ENCODE results near the gene TACR1. TPM values are rescaled to one million over a fixed set of nuclear protein-coding genes. Genes with fewer than 3 reads are reported as not detected.
A peak's percentile ranks its signal among the peaks of the same experiment; 100 is the strongest.
"Not testable (repeated sequence)": the region's sequence is repeated elsewhere in the genome, so short reads cannot be mapped to it uniquely, and the experiment has no call there.

The TACR1 gene
- polyA plus RNA-seq, 1 donor = 2.9 TPM

DNA sequence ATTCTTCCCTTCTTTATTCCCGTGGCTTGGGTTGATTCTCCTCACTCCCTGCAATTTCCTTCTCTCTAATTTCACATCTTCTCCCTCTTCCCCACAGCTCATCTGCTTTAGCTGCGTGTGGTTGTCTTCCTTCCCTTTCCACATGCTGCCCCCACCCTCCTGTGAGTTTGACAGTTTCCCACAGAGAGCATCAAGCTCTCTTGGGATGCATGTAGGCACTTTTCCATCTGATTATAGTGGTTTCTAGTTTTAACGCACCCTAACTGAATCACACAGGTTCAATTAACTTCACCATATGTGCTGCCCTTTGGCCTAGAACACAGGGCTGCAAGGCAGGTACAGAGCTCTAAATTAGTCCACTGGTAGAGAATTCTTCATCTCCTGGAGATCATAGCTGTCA, 110.5 kb downstream of the TACR1 start:
- DNase-seq = no peak

- DNase-seq = no peak
These were observed 111.6 kb downstream of the TACR1 start for GRCh38 chr2:75087736-75088135.

DNA sequence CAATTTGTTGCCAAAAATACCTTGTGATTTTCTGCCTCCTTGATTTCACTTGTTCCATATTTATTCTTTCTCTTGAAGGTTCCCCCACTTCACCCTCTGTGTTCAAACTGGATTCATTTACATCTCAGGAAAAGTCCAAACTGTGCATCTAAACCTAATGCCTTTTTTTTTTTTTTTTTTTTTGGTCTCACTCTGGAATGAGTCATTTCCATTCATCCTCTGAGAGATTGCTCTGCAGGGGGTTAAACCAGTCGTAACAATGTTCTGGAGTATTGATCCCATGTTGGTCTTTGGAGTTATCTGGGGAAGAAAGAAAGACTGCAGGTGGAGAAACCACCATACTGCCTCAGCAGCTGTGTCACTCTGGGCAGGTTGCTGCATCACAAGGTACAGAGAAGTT, 119.7 kb downstream of the TACR1 start:
- DNase-seq = no peak

DNA sequence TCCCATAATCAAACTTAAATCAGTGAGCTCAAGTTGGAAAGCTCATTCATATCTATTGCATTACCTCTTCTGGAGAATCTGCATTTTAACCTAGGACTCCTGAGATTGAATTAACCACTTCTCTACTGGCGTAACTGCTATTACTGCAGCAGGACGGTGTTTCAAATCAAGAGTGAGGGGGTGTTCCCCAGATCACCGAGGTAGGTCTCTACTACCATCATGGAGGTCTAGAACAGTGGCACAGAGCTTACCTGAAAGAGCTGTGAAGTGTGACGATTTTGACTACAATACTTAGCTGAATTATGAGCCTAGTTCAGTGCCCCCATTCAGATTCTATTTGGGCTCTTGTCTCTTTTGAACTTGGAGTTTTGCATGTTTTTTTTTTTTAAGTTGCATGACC, 121.4 kb downstream of the TACR1 start:
- DNase-seq = no peak

DNA sequence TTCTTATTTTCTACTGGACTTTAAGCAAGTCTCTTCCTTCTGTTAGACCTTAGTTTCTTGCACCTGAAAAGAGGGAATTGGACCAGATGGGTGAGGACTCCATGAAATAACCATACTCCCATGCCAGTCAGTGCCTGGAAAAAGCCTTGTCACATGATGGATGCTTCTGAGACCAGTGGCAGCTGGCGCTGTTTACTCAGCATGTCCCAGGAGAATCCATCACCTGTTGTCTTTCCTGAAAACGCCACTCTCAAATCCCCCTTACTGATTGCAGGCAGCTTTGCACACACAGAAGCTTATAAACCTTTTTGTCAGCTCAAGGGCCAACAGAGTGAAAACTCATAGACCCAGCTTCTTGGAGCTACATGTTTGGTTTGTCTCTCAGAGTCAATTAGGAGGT, 123.2 kb downstream of the TACR1 start:
- no peak for DNase-seq

DNA sequence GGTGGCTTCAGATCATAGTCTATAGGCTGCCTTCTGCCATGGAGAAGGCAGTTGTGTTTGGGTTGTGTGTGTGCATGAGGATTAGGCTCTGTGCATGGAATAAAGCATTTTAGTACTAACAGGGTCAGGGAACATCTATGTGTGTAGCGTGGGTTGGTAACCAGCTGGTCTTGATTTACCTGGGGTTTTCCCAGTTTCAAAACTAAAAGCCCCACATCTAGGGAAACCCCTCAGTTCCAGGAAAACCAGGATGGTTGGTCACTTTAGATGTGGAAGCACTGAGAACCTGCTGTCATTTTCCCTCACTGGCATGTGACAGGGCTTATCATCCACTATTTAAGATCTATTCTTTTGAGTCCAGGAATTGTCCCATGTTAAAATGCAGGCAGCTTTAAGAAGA, 124.6 kb downstream of the TACR1 start:
- DNase-seq = no peak

GRCh38 chr2:75074228-75074627, 125.1 kb downstream of the TACR1 start:
- no peak for DNase-seq

- DNase-seq = no peak
These were observed 127.6 kb downstream of the TACR1 start for GRCh38 chr2:75071766-75072165.

GRCh38 chr2:75068546-75068945, 130.8 kb downstream of the TACR1 start:
- no peak for DNase-seq

- no peak for DNase-seq
These were observed 131.8 kb downstream of the TACR1 start for GRCh38 chr2:75067506-75067905.

DNA sequence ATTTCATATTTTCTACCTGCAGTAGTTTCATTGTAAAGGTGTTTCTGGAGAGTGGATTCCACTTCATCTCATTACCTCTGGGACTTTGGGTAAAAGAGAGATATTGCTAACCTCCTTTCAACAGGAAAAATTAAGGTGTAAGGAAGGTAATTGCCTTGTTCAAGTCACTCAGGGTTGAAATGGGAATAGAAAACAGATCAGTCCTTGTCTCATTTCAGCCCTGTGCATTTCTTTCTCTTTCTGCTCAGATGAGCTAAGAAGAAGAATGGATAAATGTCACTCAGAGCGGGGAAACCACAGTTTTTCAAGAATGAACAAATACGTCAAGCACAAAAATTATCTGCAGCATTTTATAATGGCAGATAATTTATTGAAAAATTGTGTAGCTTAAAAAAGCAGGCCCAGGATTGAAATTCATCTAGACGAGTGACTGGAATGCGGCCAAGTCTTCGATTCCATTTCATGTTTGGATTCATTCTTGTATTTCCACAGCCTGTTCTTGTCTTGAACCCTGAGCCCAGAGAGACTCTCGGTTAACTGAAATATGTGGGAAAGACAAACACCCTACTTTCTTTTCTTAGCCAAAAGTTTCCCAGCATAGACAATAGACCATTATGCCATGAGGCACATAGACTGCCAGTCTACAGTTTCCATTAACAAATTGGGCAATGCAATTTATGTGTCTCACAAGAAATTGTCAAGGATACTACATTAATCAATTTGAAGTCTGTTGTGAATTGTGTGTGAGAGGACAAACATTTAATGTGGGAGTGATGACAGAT, 133.0 kb downstream of the TACR1 start:
- no peak for DNase-seq

GRCh38 chr2:75065402-75066008, 133.8 kb downstream of the TACR1 start:
- DNase-seq = no peak

- DNase-seq = peak; percentile 47
These were observed 134.5 kb downstream of the TACR1 start for GRCh38 chr2:75064691-75065396.

- no peak for DNase-seq
These were observed 135.4 kb downstream of the TACR1 start for GRCh38 chr2:75063906-75064305.

DNA sequence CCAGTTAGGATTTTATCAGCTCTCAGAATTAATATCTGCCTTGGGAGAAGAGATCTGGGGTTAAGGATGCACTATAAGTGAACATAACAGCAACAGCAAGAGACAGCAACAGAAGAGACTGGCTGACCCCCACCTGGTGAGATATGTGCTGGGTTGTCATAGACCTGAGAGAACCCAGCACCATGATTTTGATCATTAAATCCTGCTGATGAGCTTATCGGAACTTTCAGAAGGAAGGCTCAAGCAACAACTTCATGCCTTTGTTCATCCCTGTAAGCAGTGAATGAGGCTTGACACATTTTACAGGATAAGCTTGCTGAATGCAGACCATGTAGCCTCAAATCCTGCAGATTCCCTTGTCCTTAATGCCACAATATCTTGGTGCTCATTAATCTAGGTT, 140.9 kb downstream of the TACR1 start:
- no peak for DNase-seq

GRCh38 chr2:75057150-75057549, 142.2 kb downstream of the TACR1 start:
- DNase-seq = not testable (repeated sequence)

- no peak for DNase-seq
These were observed 143.3 kb downstream of the TACR1 start for GRCh38 chr2:75055820-75056675.

DNA sequence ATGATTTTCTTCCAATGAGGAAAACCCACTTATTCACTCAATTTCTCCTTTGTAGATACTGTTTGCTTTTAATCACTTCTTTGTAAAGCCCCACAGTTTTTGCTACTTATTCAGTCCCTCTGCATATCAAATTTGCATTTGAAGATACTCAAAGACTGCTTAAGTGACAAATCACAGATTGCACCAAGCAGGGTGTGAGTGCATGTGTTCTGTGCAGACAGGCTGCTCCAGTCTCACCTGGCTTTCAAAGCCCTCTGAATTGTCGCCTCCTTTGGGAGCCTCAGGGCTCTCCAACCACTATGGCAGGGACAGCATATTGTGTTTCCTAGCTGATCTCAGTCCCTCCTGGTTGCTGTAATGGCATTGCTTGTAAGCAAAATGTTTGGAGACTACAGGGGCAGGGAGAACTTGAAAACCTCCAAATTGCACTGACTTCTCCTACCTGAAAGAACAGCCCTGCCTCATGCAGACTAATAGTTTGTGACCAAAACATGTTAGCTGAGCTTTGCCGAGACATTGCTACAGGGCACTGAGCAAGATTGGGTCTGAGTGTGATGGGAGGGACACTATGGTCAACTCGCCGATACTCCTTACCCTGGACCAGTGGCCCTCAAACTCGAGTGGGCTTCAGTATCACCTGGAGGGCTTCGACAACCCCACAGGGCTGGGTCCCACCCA, 144.0 kb downstream of the TACR1 start:
- DNase-seq = no peak

DNA sequence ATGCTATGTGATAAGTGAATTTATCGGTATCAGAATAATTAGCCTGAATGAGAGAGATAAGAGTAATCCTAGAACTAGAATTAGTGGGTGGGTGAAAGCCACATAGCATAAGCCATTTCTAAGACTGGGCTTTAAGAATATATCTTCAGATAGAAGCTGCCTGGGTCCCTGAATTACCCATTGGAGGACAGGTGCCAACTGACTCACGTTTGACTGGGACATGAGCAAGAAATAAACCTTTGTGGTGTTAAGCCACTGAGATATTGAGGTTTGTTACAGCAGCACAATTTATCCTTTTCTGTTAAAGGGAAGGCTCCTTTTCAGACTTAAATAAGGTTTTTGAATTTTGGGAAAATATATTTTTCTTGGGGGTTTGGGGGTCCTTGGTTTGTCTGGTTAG, 145.0 kb downstream of the TACR1 start:
- DNase-seq = no peak

DNA sequence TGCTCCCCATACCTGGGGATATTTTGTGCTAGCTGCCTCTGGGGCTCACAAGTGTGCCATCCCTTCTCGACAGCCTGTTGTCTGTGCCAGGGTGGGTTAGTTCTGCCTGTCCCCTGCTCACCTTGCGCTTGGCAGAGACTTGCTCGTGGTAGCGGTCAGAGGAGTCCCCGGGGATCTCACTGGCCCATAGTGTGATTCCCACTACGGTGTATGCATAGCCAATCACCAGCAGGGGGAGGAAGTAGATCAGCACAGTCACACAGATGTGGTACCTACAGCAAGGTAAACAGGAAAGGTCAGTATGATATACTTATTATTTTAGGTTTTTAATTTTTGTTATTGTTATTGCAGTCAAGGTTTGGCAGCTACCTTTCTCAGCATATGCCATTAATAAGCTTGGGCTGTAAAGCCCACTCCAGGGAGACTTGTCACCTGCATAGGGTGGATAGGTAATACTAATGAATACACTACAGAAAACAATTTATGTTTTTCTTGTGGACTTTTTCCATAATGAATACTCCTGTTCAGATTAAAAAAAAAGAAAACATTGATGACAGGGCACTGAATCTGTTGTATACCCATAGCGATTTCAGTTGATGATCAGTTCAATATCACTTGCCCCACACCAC, 145.7 kb downstream of the TACR1 start:
- DNase-seq = no peak

DNA sequence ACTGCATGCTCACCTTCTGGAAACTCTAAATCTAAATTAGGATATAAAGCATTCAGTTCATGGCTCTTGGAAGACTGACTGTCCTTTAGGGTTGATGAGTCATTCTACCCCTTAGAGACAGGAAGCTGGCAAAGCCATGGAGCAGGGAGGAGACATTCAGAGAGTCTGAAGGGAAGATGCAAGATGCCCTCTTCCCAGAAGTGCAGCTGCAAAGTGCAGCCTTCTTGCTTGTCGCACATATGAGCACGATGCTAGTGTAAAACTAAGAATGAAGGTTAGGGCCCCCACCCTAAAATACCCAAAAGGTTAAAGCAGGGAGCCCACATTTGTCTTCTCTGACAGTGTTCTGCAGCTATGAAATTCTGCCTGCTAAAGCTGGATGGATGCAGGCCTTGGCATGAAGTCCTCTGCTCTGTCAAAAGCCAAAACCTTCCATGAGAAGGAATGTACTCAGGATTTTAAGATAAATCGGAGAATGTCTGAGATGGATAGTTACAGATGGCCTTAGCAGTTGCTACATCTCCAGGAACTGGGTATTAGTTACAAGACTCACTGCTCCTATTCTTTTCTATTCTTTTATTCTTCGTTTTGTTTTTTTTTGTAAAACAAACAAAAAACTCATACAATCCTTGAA, 151.2 kb downstream of the TACR1 start:
- DNase-seq = no peak

All from left kidney (tissue), 2 donors.